GM18867 (cell line): ENCODE data around the gene FAXDC2.
"Not testable (repeated sequence)": the region's sequence is repeated elsewhere in the genome, so short reads cannot be mapped to it uniquely, and the experiment has no call there.

Experiments
- ATAC-seq: cut with Tn5 transposase; IDR thresholded peaks from one replicate; pipeline ENCODE4 v1.9.1; 2021; ENCODE audit warnings: mild to moderate bottlenecking, moderate library complexity; ENCODE audit not compliant: unreplicated experiment

The FAXDC2 gene

DNA sequence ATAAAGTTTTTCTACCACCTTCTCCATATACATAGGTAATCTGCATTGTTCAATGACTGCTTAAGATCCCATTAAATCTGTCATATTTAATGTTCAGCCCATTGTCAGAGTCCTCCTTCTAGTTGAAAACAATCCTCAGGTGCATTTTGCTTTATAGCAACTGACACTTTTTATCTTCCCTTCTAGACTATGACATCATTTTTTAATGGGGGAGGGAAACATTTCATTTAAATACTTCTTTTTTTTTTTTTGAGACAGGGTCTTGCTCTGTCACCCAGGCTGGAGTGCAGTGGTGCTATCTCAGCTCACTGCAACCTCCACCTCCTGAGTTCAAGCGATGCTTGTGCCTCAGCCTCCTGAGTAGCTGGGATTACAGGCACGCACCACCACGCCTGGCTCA lies 17.6 kb downstream of the FAXDC2 start:
- ATAC-seq, result not testable (repeated sequence)

DNA sequence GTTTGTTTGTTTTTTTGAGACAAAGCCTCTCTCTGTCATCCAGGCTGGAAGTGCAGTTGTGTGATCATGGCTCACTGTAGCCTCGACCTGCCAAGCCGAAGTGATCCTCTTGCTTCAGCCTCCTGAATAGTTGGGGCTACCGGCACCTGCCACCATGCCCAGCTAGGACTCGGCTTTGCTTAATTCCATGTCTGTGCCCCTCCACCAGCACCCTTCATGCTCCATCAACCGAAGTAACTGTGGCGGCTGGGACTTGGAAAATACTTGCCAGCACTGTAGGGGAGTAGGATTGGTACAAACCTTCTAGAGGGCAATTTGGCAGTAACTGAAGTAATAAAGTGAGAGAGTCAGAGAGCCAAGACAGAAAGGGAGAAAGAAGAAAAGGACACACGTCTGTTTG lies 19.0 kb downstream of the FAXDC2 start:
- ATAC-seq, result no peak

GRCh38 chr5:154830596-154830995 lies 19.8 kb downstream of the FAXDC2 start:
- no peak for ATAC-seq

DNA sequence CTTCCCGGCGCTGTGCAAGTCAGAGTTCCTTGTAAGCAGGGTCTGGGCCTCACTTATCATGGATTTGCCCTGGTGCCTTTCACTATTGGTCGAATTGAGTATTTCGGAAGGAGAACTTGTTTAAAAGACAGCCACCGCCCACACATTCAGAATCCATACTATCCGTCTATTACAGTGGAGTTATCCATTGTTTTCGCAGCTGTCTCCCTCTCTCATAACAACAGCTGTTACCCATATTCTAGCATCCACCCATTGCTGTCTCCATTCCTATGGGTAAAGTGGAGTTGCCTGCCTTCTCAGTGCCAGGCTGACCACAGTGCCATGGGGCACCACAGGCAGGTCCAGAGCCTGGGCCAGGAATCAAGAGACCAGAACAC lies 20.2 kb downstream of the FAXDC2 start:
- ATAC-seq, result no peak

- ATAC-seq, result no peak
Measured at GRCh38 chr5:154829589-154830218, 20.7 kb downstream of the FAXDC2 start.

DNA sequence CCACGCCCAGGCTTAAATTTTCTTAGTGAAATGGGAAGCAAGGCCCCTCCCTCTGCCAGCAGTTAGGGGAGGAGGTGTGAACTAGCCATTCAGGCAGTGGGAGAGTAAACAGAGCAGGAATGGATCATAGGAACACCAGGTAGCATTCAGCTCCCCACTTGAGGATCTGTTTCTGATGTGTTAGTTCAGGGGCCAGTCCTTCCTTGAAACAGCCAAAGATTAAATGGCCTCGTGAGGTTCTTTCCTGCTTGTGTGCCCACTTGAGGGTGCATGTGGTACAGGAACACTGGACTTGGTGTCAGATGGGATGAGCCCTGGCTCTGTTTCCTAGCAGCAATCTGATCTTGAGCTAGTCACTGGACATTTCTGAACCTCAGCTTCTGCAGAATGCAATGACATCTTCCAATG lies 21.2 kb downstream of the FAXDC2 start:
- no peak for ATAC-seq

DNA sequence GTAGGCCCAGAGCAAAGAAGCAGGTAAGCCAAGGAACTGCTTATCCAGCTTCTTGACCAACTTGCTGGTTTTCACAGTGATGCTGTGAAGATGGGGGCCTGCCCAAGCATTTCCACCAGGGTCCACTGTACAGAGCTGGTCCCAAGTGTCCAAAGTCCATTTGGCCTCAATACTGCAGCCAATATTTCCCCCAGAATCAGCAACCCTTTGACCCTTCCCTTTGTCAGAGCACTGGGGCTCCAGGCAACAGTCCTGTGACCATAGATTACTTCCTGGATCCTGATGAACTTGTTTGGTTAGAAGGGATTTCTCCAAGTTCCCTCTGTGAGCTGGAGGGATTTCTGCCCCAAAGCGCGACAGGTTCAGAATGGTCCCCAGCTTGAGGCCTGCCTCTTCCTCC lies 26.3 kb downstream of the FAXDC2 start:
- ATAC-seq, result no peak

- ATAC-seq, result no peak
Measured at GRCh38 chr5:154823605-154824004, 26.8 kb downstream of the FAXDC2 start.

- ATAC-seq, result not testable (repeated sequence)
Measured at GRCh38 chr5:154822896-154823295, 27.5 kb downstream of the FAXDC2 start.

- ATAC-seq, result no peak
Measured at GRCh38 chr5:154820383-154820782, 30.0 kb downstream of the FAXDC2 start.

DNA sequence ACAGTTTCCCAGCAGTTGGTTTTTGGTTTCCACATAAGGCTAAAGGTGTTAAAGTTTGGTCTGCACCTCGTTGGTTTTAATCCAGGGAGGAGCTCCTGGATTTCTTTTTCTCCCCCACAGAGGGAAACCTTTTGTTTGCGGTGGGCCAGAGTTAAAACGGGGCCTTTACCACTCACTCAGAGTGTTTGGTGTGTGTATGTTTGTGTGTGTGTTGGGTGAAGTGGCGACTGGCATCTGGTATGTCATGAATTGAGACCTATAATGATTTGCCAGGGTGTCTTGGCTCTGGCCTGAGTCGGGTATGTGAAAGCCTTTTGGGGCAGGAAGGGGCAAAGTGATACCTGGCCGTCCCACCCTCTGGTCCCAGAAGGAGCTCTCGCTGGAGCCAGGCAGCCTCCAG lies 30.9 kb downstream of the FAXDC2 start:
- ATAC-seq, result no peak

GRCh38 chr5:154818471-154819116 lies 31.8 kb downstream of the FAXDC2 start:
- ATAC-seq, result no peak

DNA sequence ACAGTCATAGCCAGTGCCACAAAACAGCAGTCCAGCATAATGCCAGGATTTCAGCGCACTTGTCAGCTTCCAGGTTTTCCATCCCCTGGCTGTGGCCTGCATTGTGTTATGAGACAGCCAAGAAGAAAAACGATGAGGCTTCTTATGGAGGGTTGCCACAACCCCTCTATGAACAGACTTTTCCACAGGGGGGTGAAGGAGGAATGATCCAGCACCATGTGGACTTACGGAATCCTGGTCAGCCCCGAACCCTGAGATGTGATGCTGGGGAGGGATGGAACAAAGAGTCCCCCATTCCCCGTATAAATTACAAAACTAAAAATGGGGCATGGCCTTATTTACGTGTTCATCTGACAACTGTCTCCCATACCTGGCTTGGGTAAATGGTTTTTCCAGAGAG lies 32.6 kb downstream of the FAXDC2 start:
- no peak for ATAC-seq

DNA sequence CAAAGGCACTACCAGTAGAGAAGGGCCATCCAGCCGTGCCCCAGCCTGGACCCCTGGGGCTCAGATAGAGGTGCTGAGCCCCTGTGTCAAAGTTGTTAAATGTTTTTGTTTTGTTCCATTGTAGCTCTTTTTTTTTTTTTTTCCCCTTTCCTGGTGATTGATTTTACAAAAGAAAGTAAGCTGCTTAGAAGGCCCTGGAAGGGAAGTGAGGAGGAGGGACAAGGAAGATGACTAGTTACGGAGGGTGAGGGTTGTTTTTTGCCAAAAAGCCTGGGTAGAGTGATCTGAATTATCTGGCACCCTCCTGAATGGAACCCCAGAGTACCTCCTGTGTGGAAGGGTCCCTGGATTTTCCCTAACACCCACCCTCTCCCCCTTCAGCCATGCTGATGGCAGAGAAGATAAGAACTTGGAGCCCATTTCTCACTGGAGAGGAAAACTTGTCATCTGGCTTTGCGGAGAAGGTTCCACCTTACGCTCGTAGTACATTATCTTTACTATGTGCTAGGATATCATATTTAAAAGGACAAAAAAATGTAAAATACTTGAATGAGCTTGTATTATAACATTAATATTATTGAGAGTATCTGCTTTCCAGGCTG lies 33.4 kb downstream of the FAXDC2 start:
- ATAC-seq, result no peak

GRCh38 chr5:154815684-154816247 lies 34.6 kb downstream of the FAXDC2 start:
- no peak for ATAC-seq

DNA sequence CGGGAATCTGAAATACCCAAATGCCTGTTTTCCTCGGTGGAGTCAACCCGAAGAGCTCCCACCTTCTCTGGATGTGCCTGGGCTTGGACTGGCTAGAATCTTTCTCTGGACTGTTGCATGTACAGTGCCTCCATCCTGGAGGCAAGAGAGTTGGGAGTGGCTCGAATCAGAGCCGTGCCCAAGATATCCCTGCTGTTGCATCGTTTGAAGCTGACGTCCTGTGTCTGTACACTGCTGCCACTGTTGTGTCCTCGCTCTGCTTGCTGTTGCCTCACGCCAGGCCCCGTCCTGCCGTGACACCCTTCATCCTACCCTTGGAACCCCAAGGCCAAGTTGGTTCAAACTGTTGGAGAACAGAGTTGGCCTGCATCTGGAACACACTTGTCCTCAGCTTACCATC lies 35.4 kb downstream of the FAXDC2 start:
- ATAC-seq, result no peak

GRCh38 chr5:154813736-154814135 lies 36.7 kb downstream of the FAXDC2 start:
- no peak for ATAC-seq

DNA sequence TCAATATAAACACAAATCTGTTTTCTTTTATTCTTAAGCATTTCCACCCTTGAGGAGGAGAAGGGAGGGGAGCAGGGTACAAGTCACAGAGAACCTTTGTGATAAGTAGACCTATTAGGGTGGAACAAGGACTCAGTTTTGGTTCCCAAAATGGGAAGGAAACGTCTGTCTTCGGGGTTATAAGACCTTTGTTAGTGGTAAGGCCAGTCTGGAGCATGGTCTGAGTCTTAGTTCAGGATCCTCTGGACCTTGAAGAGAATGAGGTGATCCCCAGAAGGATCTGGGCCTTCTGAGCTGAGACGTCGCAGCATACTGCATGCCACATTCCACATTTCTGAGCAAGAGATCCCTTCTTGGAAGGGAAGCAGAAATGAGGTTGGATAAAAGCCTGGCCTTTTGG lies 37.2 kb downstream of the FAXDC2 start:
- ATAC-seq, result no peak

DNA sequence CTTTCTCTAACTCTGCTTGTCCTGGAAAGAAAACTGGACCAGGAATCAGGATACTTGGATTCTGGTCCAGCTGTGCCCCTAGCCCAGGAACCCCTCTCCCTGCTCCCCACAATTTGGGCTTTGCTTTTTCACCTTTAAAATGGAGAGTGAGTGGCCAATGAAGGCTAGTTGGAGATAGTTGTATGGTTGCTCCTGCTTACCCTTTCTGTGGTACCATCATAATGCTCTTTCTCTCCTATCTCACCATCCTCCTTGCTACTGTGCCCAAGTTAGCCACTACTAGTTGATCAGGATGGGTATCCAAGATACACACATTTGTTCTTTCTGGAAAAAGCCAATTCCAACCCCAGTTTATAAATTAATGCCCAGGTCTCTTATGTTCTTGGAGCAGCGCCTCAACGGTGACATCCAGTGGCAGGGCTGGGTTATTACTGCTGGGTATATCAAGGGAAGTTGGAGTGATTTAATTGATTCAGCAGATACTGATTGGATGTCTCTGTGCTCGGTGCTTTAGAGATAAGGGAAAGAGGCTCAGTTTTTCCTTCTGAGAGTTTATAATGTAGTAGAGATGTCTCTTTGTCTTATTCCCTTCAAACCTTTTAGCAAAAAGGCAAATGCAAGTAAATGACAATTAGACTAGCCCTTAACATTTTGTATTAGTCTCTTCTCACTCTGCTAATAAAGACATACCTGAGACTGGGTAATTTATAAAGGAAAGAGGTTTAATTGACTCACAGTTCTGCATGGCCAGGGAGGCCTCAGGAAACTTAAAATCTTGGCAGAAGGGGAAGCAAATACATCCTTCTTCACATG lies 38.5 kb downstream of the FAXDC2 start:
- peak; percentile 70 for ATAC-seq

GRCh38 chr5:154811239-154811638 lies 39.2 kb downstream of the FAXDC2 start:
- ATAC-seq, result no peak

DNA sequence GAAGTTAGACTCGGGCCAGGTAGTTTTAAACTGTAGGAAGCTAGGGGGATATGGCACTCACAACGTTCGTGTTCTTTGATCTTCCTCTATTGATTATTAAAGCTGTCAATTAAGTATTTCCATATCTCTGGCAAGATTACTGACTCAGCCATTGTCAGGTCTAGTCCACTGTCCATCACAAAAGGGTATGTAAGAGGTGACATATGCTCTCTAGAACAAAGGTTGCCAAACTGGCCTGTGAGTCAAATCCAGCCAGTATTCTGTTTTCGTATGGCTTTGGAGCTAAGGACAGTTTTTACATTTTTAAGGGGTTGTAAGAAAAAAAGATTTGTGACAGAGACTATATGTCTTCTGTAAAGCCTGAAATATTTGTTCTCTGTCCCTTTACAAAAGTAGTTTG lies 44.2 kb downstream of the FAXDC2 start:
- no peak for ATAC-seq
